Measurements from ENCODE around the gene NBPF11.
"Not testable (repeated sequence)": the region's sequence is repeated elsewhere in the genome, so short reads cannot be mapped to it uniquely, and the experiment has no call there.

The NBPF11 gene

DNA sequence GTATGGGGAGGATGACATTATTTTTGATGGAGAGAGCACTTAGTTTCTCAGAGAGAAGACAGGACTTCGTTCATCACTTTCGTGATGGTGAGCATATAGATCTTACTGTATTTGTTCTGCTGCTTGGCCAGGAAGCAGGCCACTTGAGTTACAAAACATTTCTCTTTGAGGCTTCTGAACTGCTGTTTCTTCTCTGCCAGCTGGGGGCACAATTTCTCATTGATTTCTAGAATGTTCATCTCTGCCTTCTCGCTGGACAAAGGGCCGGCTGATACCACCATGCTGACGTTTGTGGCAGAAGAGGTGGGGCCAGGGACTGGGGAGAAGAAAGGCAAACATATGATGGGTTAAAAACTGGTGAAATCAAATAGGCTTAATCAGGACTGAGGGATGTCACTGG, 31.7 kb downstream of the NBPF11 start:
- not testable (repeated sequence) for H3K27ac Mint-ChIP-seq, H3K9me3 Mint-ChIP-seq, H3K27me3 Mint-ChIP-seq, ATAC-seq, H3K36me3 Mint-ChIP-seq, H3K4me1 Mint-ChIP-seq, H3K4me3 Mint-ChIP-seq

GRCh38 chr1:148095732-148096131, 56.3 kb downstream of the NBPF11 start:
- not testable (repeated sequence) for H3K36me3 Mint-ChIP-seq, ATAC-seq, H3K4me3 Mint-ChIP-seq, H3K4me1 Mint-ChIP-seq, H3K27ac Mint-ChIP-seq, H3K27me3 Mint-ChIP-seq, H3K9me3 Mint-ChIP-seq

GRCh38 chr1:148086196-148086595, 65.9 kb downstream of the NBPF11 start:
- peaks cover 12% of the 10 kb centered on the region for H3K27me3 Mint-ChIP-seq
- H3K4me1 Mint-ChIP-seq, H3K27ac Mint-ChIP-seq, H3K36me3 Mint-ChIP-seq, H3K9me3 Mint-ChIP-seq, H3K4me3 Mint-ChIP-seq, ATAC-seq: not testable (repeated sequence)

GRCh38 chr1:148081205-148081604, 70.9 kb downstream of the NBPF11 start:
- ATAC-seq = peak; percentile 83
- H3K27ac Mint-ChIP-seq, H3K9me3 Mint-ChIP-seq, H3K4me3 Mint-ChIP-seq, H3K36me3 Mint-ChIP-seq, H3K4me1 Mint-ChIP-seq, H3K27me3 Mint-ChIP-seq: not testable (repeated sequence)

DNA sequence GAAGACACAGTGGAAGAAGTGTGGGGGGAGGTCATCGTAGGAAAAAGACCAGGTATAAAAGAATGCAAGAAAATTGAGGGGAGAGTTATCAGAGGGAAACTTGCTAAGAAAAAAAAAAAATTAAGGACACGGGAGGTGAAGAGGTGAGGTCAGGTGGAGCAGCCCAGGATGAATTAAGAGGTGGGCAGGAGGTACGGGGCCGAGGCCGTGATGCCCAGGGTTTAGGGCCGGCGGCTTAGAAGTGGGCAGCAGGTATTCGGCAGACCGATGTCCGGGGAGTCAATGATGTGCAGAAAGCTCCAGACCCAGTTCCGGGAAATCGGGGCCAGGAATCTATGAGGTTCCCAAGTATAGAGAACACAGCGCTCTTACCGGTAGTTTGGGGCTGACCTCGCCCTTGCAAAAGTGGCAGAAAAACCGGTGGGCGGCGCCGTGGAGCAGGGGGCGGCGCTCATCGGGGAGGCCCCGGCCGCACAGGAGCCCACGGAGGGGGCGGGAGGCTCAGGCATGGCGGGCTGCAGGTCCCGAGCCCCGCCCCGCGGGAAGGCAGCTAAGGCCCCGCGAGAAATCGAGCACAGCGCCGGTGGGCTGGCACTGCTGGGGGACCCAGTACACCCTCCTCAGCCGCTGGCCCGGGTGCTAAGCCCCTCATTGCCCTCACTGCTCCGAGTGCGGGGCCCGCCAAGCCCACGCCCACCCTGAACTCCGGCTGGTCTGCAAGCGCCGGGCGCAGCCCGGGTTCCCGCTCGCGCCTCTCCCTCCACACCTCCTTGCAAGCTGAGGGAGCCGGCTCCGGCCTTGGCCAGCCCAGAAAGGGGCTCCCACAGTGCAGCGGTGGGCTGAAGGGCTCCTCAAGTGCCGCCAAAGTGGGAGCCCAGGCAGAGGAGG, 73.2 kb downstream of the NBPF11 start:
- not testable (repeated sequence) for H3K9me3 Mint-ChIP-seq, H3K27me3 Mint-ChIP-seq, H3K36me3 Mint-ChIP-seq, H3K4me1 Mint-ChIP-seq, H3K4me3 Mint-ChIP-seq, H3K27ac Mint-ChIP-seq
- ATAC-seq = peak; percentile 78

DNA sequence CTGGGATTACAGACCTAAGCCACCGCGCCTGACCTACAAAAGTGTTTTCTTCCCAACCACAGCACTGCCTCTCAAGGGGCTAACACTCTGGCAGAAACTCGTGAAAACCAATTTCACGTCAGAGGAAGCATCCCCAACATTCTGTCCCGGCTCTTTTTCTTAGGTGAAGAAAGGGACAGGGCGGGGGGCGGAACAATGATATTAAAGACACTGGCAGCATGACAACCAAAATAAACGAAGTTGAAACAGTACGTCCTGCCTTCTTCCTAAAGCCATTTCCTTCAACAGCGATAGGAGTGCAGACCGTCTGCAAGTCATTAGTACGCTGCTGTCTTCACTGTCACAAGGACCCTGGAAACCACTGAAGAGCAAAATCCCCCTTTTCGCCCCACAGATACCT, 74.0 kb downstream of the NBPF11 start:
- H3K4me3 Mint-ChIP-seq, ATAC-seq, H3K4me1 Mint-ChIP-seq: not testable (repeated sequence)

DNA sequence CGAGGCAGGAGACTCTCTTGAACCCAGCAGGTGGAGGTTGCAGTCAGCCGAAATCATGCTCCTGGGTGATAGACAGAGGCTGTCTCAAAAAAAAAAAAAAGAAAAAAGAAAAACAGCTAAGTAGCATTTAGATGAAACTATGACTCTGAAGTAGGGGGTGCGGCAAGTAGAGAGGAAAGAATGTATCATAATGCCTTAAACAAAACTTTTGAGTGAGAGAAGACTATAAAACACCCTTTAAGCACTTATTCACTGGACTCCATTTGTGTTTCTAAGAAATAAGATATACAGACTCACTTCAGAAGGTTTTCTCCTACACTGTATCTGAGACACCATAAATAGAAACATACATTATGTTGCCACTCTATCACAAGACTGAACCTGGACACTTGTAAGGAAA, 74.6 kb downstream of the NBPF11 start:
- not testable (repeated sequence) for H3K4me1 Mint-ChIP-seq, H3K4me3 Mint-ChIP-seq

More for the DNA sequence above, 74.0 kb downstream of the NBPF11 start:
- H3K36me3 Mint-ChIP-seq, H3K9me3 Mint-ChIP-seq, H3K27ac Mint-ChIP-seq, H3K27me3 Mint-ChIP-seq: not testable (repeated sequence)

DNA sequence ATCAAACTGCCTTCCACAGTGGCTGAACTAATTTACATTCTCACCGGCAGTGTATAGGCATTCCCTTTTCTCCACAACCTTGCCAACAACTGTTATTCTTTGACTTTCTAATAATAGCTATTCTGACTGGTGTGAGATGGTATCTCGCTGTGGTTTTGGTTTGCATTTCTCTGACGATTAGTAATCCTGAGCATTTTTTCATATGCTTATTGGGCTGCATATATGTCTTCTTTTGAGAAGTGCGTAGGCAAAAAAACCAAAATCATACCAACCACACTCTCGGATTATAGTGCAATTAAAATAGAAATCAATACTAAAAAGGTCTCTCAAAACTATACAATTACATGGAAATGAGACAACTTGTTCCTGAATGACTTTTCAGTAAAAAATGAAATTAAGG, 78.7 kb downstream of the NBPF11 start:
- H3K4me1 Mint-ChIP-seq, ATAC-seq, H3K36me3 Mint-ChIP-seq, H3K9me3 Mint-ChIP-seq, H3K27ac Mint-ChIP-seq, H3K4me3 Mint-ChIP-seq, H3K27me3 Mint-ChIP-seq: not testable (repeated sequence)

More for the DNA sequence above, 74.6 kb downstream of the NBPF11 start:
- H3K36me3 Mint-ChIP-seq, ATAC-seq, H3K27me3 Mint-ChIP-seq, H3K27ac Mint-ChIP-seq, H3K9me3 Mint-ChIP-seq: not testable (repeated sequence)

- not testable (repeated sequence) for H3K9me3 Mint-ChIP-seq, H3K36me3 Mint-ChIP-seq, H3K4me1 Mint-ChIP-seq, H3K27ac Mint-ChIP-seq, H3K27me3 Mint-ChIP-seq, H3K4me3 Mint-ChIP-seq, ATAC-seq
Observed at GRCh38 chr1:148068606-148069005, 83.5 kb downstream of the NBPF11 start.

- H3K9me3 Mint-ChIP-seq, H3K4me1 Mint-ChIP-seq, H3K36me3 Mint-ChIP-seq, H3K27ac Mint-ChIP-seq, H3K4me3 Mint-ChIP-seq, H3K27me3 Mint-ChIP-seq, ATAC-seq: not testable (repeated sequence)
Observed at GRCh38 chr1:148068201-148068600, 83.9 kb downstream of the NBPF11 start.

DNA sequence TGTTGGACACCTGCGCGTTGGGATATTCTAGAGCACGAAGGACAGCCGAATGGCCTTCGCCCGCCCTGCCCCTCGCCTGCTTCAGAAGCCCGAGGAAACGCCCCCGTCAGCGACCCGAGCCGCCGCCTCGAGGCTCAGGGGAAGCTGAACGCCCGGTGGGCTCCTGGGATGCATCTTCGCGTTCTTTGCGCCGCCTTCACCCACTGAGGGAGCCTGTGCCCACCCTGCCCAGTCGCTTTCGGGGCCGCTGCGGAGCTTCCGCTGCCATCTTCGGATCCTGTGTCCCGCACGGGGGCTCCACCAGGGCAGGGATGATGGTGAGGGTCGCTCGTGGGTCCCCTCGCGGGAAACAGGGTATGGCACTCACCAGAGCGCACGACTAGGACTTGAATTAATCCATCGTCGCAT, 91.8 kb downstream of the NBPF11 start:
- not testable (repeated sequence) for ATAC-seq, H3K4me1 Mint-ChIP-seq, H3K27ac Mint-ChIP-seq, H3K36me3 Mint-ChIP-seq, H3K9me3 Mint-ChIP-seq
- Mint-ChIP-seq H3K27me3 (peaks cover 10% of the 10 kb centered on the region), H3K4me3 (peak overlapping the region; percentile 68)

DNA sequence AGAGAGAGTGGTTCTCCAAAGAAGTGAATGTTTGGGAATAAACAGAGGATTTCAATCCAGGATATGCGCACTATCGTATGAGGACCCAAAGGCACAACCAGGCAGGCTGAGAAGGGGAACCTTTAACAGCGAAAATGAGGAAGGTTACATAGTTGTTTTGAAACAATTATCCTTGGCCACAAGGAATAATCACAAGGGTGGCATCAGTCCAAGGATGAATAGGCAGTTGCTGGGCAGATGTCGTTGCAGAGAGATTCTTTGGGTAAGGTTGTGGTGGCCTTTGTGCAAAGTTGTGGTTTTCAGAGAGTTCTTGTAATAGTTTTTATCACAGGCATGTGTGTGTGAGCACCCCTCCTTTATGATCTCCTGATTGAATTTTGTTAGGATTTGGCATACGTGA, 94.7 kb downstream of the NBPF11 start:
- H3K4me1 Mint-ChIP-seq, H3K36me3 Mint-ChIP-seq, ATAC-seq, H3K27ac Mint-ChIP-seq, H3K9me3 Mint-ChIP-seq, H3K4me3 Mint-ChIP-seq: not testable (repeated sequence)
- H3K27me3 Mint-ChIP-seq = peaks cover 10% of the 10 kb centered on the region

All from stimulated activated memory B cell treated with anti-CD40 and anti-IgM and Interleukin-4, amounts not matched to agents 10 μg/mL and 1 μg/mL and 100 μg/mL, for 72 hours (primary cell).